ENCODE measurements around the gene TRABD. TPM values are rescaled to one million over a fixed set of nuclear protein-coding genes. Genes with fewer than 3 reads are reported as not detected.

Gene TRABD
- total RNA-seq, 6 experiments from 2014 or later = 25.0 to 36.0 (median 27.6) TPM

- Mint-ChIP-seq H3K27me3 (ENCODE audit: insufficient read depth) (peaks cover 11% of the 10 kb centered on the region), H3K4me1 (ENCODE audit: low read depth) (peaks cover 28% of the 10 kb centered on the region), H3K9me3 (no peaks in the 10 kb centered on the region; the same call in 1 of the 2 replicates), H3K4me3 (peak overlapping the region; percentile 30; the same call in 1 of the 2 replicates), H3K36me3 (ENCODE audit: low read depth) (peaks cover 13% of the 10 kb centered on the region), H3K27ac (peak overlapping the region; percentile 85)
- no peak for TF ChIP-seq CTCF (IDR thresholded peaks at IDR 0.05)
- peak; percentile 60 for DNase-seq
Observed at GRCh38 chr22:50247748-50248147, 62.0 kb downstream of the TRABD start.

- TF ChIP-seq CTCF (IDR thresholded peaks at IDR 0.05) = no peak
- no peak overlapping the region for H3K4me3 Mint-ChIP-seq
- H3K27me3 Mint-ChIP-seq (ENCODE audit: insufficient read depth) = peaks cover 8% of the 10 kb centered on the region
- H3K9me3 Mint-ChIP-seq = no peaks in the 10 kb centered on the region; the same call in 1 of the 2 replicates
- DNase-seq = no peak
- H3K27ac Mint-ChIP-seq = peak overlapping the region; percentile 85
- H3K36me3 Mint-ChIP-seq (ENCODE audit: low read depth) = peaks cover 10% of the 10 kb centered on the region; the same call in 1 of the 2 replicates
- H3K4me1 Mint-ChIP-seq (ENCODE audit: low read depth) = peaks cover 23% of the 10 kb centered on the region; the same call in 1 of the 2 replicates
Observed at GRCh38 chr22:50248196-50249081, 62.7 kb downstream of the TRABD start.

Other genes with a start within 250 kb of the TRABD start
- gene PIM3, start 225.1 kb upstream of the TRABD start, total RNA-seq (2021; fragmentation: NEBNext Ultra II Directional; extraction: Animal tissue kit (Norgen Biotek cat#: 25700)) = 10 to 100 TPM; 14.8 to 18.8 (median 17.4) TPM
- not detected for gene IL17REL, start 173.1 kb upstream of the TRABD start, total RNA-seq (2021; fragmentation: NEBNext Ultra II Directional; extraction: Animal tissue kit (Norgen Biotek cat#: 25700))
- gene TTLL8, start 127.6 kb upstream of the TRABD start, total RNA-seq (2021; fragmentation: NEBNext Ultra II Directional; extraction: Animal tissue kit (Norgen Biotek cat#: 25700)) = not detected
- gene MLC1, start 100.5 kb upstream of the TRABD start, total RNA-seq (2021; fragmentation: NEBNext Ultra II Directional; extraction: Animal tissue kit (Norgen Biotek cat#: 25700)) = not detected
- 1 to 10 TPM in 1 of 6 experiments, under 1 TPM in 5; 0.09 to 1.3 (median 0.26) TPM for gene MOV10L1, start 95.9 kb upstream of the TRABD start, total RNA-seq (2021; fragmentation: NEBNext Ultra II Directional; extraction: Animal tissue kit (Norgen Biotek cat#: 25700))
- gene PANX2, start 15.2 kb upstream of the TRABD start, total RNA-seq (2021; fragmentation: NEBNext Ultra II Directional; extraction: Animal tissue kit (Norgen Biotek cat#: 25700)) = 1 to 10 TPM; 1.2 to 2.3 (median 1.3) TPM
- gene SELENOO, start 15.1 kb downstream of the TRABD start, total RNA-seq (2021; fragmentation: NEBNext Ultra II Directional; extraction: Animal tissue kit (Norgen Biotek cat#: 25700)) = 10 to 100 TPM; 14.4 to 18.0 (median 16.0) TPM
- 10 to 100 TPM; 20.1 to 26.8 (median 21.7) TPM for gene TUBGCP6, start 59.1 kb downstream of the TRABD start, total RNA-seq (2021; fragmentation: NEBNext Ultra II Directional; extraction: Animal tissue kit (Norgen Biotek cat#: 25700))
- 10 to 100 TPM; 24.2 to 30.9 (median 28.9) TPM for gene HDAC10, start 65.4 kb downstream of the TRABD start, total RNA-seq (2021; fragmentation: NEBNext Ultra II Directional; extraction: Animal tissue kit (Norgen Biotek cat#: 25700))
- gene MAPK12, start 75.8 kb downstream of the TRABD start, total RNA-seq (2021; fragmentation: NEBNext Ultra II Directional; extraction: Animal tissue kit (Norgen Biotek cat#: 25700)) = 10 to 100 TPM; 31.4 to 39.5 (median 34.1) TPM
- gene MAPK11, start 84.5 kb downstream of the TRABD start, total RNA-seq (2021; fragmentation: NEBNext Ultra II Directional; extraction: Animal tissue kit (Norgen Biotek cat#: 25700)) = 10 to 100 TPM in 1 of 6 experiments, 1 to 10 TPM in 5; 6.0 to 10.2 (median 7.8) TPM
- gene PLXNB2, start 121.7 kb downstream of the TRABD start, total RNA-seq (2021; fragmentation: NEBNext Ultra II Directional; extraction: Animal tissue kit (Norgen Biotek cat#: 25700)) = 100 to 1,000 TPM; 280 to 370 (median 291) TPM
- gene DENND6B, start 141.1 kb downstream of the TRABD start, total RNA-seq (2021; fragmentation: NEBNext Ultra II Directional; extraction: Animal tissue kit (Norgen Biotek cat#: 25700)) = 1 to 10 TPM; 1.4 to 2.5 (median 1.9) TPM
- gene PPP6R2, start 157.4 kb downstream of the TRABD start, total RNA-seq (2021; fragmentation: NEBNext Ultra II Directional; extraction: Animal tissue kit (Norgen Biotek cat#: 25700)) = 10 to 100 TPM; 41.9 to 47.0 (median 43.6) TPM